Measurements from ENCODE around the gene PHYHD1.

PHYHD1 gene

GRCh38 chr9:128882677-128883603 is 37.8 kb upstream of the PHYHD1 start:
- H3K79me2 ChIP-seq (ENCODE audit: low read length), result peaks cover 69% of the 10 kb centered on the region
- H3K27ac ChIP-seq (ENCODE audit: low read length), result peak overlapping the region; percentile 58; the same call in 1 of the 2 replicates
- peaks cover 4% of the 10 kb centered on the region; the same call in 1 of the 2 replicates for H3K4me1 ChIP-seq (ENCODE audit: low read length)
- no peaks in the 10 kb centered on the region for H3K27me3 ChIP-seq (replicated peaks; ENCODE audit: insufficient read depth, low read length)
- no peaks in the 10 kb centered on the region for H3K9me2 ChIP-seq (replicated peaks; ENCODE audit: insufficient read depth, low read length)
- peak overlapping the region; percentile 83 for H3K4me3 ChIP-seq (ENCODE audit: low read length)
- H4K20me1 ChIP-seq (ENCODE audit: insufficient read depth, low read length), result no peaks in the 10 kb centered on the region
- H3K9ac ChIP-seq (ENCODE audit: low read length), result peak overlapping the region; percentile 90
- peak overlapping the region; percentile 71 for H3K4me2 ChIP-seq (ENCODE audit: low read depth, low read length)
- DNase-seq, result no peak
- TF ChIP-seq EZH2phosphoT487 (IDR thresholded peaks at IDR 0.05; ENCODE audit: low read length) (no peak), CTCF (IDR thresholded peaks at IDR 0.05; ENCODE audit: low read length) (no peak), EZH2 (optimal IDR thresholded peaks at IDR 0.05; ENCODE audit: low read depth, low read length) (no peak)
- H2AFZ ChIP-seq (ENCODE audit: low read length), result peak overlapping the region; percentile 70
- H3K9me3 ChIP-seq (replicated peaks; ENCODE audit: insufficient read depth, low read length), result no peaks in the 10 kb centered on the region
- no peaks in the 10 kb centered on the region for H3K36me3 ChIP-seq (replicated peaks; ENCODE audit: insufficient read depth, low read length)
- peaks cover 6% of the 10 kb centered on the region for H3F3A ChIP-seq (ENCODE audit: insufficient read depth, low read length)

DNA sequence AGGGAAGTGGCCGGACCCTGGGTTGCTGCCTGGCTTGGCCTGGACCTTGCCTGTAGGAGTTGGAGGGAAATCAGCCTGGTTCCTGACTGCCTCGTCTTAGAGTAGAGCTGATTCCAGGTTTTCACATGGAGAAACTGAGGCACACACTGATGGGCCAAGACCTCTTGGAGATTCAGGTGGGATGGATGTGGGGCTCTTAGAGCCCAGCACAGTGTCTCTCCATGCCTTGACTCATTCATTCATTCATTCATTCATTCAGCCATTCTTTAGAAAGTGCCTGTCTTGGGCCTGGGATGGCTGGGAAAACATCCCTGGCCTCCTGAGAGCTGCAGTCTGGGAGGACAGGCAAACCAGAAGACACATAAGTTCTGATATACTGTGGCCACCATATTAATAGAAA is 36.6 kb upstream of the PHYHD1 start:
- Histone ChIP-seq H3K4me2 (ENCODE audit: low read depth, low read length) (no peak overlapping the region), H3K79me2 (ENCODE audit: low read length) (peaks cover 75% of the 10 kb centered on the region), H3K9me2 (replicated peaks; ENCODE audit: insufficient read depth, low read length) (no peaks in the 10 kb centered on the region), H2AFZ (ENCODE audit: low read length) (no peak overlapping the region), H3K4me1 (ENCODE audit: low read length) (peaks cover 4% of the 10 kb centered on the region; the same call in 1 of the 2 replicates), H3F3A (ENCODE audit: insufficient read depth, low read length) (peaks cover 6% of the 10 kb centered on the region), H3K27me3 (replicated peaks; ENCODE audit: insufficient read depth, low read length) (no peaks in the 10 kb centered on the region), H3K4me3 (ENCODE audit: low read length) (no peak overlapping the region), H4K20me1 (ENCODE audit: insufficient read depth, low read length) (no peaks in the 10 kb centered on the region), H3K9ac (ENCODE audit: low read length) (no peak overlapping the region), H3K9me3 (replicated peaks; ENCODE audit: insufficient read depth, low read length) (no peaks in the 10 kb centered on the region), H3K36me3 (replicated peaks; ENCODE audit: insufficient read depth, low read length) (no peaks in the 10 kb centered on the region), H3K27ac (ENCODE audit: low read length) (no peak overlapping the region)
- DNase-seq, result no peak
- TF ChIP-seq EZH2phosphoT487 (IDR thresholded peaks at IDR 0.05; ENCODE audit: low read length) (no peak), EZH2 (optimal IDR thresholded peaks at IDR 0.05; ENCODE audit: low read depth, low read length) (no peak), CTCF (IDR thresholded peaks at IDR 0.05; ENCODE audit: low read length) (no peak)

- Histone ChIP-seq H3F3A (ENCODE audit: insufficient read depth, low read length) (peaks cover 6% of the 10 kb centered on the region), H3K36me3 (replicated peaks; ENCODE audit: insufficient read depth, low read length) (no peaks in the 10 kb centered on the region), H3K27ac (ENCODE audit: low read length) (no peak overlapping the region), H3K4me3 (ENCODE audit: low read length) (no peak overlapping the region), H4K20me1 (ENCODE audit: insufficient read depth, low read length) (no peaks in the 10 kb centered on the region), H2AFZ (ENCODE audit: low read length) (no peak overlapping the region), H3K9me3 (replicated peaks; ENCODE audit: insufficient read depth, low read length) (no peaks in the 10 kb centered on the region), H3K4me1 (ENCODE audit: low read length) (peaks cover 4% of the 10 kb centered on the region; the same call in 1 of the 2 replicates), H3K9me2 (replicated peaks; ENCODE audit: insufficient read depth, low read length) (no peaks in the 10 kb centered on the region), H3K9ac (ENCODE audit: low read length) (no peak overlapping the region), H3K4me2 (ENCODE audit: low read depth, low read length) (no peak overlapping the region), H3K27me3 (replicated peaks; ENCODE audit: insufficient read depth, low read length) (no peaks in the 10 kb centered on the region), H3K79me2 (ENCODE audit: low read length) (peaks cover 68% of the 10 kb centered on the region)
- no peak for DNase-seq
- TF ChIP-seq EZH2 (optimal IDR thresholded peaks at IDR 0.05; ENCODE audit: low read depth, low read length), result no peak
- no peak for TF ChIP-seq CTCF (IDR thresholded peaks at IDR 0.05; ENCODE audit: low read length)
Measured at GRCh38 chr9:128885376-128885775, 35.4 kb upstream of the PHYHD1 start.
